ENCODE measurements around the gene RFX7.

Gene RFX7

DNA sequence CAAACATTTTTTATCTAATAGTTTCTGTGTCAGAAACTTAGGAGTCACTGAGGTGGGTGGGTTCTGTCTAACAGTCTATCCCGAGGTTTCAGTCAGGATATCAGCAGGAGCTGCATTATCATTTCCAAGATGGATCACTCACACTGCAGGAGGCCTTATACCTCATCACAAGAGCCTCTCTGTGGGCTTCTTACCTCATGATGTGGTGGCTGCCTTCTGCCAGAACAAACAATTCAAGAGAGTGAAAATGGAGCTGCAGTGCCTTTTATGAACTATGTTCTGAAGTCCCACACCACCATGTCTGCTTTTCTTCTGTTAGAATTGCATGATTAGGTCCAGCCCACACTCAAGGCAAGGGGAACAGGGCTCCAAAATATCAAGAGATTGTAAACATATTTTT, 27.9 kb downstream of the RFX7 start:
- no peak overlapping the region for H3K9ac ChIP-seq (ENCODE audit: low read length)
- no peaks in the 10 kb centered on the region; the same call in 1 of the 2 replicates for H3K9me2 ChIP-seq (ENCODE audit: low read depth, low read length)
- H3K27me3 ChIP-seq (ENCODE audit: insufficient read depth, low read length), result no peaks in the 10 kb centered on the region
- no peaks in the 10 kb centered on the region for H3K4me1 ChIP-seq (ENCODE audit: insufficient read depth, low read length, severe bottlenecking)
- H3K36me3 ChIP-seq (ENCODE audit: insufficient read depth, low read length), result peaks cover 23% of the 10 kb centered on the region
- H3K4me2 ChIP-seq (ENCODE audit: low read length), result no peak overlapping the region
- TF ChIP-seq, protein P1, sequence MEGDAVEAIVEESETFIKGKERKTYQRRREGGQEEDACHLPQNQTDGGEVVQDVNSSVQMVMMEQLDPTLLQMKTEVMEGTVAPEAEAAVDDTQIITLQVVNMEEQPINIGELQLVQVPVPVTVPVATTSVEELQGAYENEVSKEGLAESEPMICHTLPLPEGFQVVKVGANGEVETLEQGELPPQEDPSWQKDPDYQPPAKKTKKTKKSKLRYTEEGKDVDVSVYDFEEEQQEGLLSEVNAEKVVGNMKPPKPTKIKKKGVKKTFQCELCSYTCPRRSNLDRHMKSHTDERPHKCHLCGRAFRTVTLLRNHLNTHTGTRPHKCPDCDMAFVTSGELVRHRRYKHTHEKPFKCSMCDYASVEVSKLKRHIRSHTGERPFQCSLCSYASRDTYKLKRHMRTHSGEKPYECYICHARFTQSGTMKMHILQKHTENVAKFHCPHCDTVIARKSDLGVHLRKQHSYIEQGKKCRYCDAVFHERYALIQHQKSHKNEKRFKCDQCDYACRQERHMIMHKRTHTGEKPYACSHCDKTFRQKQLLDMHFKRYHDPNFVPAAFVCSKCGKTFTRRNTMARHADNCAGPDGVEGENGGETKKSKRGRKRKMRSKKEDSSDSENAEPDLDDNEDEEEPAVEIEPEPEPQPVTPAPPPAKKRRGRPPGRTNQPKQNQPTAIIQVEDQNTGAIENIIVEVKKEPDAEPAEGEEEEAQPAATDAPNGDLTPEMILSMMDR (IDR thresholded peaks at IDR 0.05; ENCODE audit: low read length), result no peak
- no peak for TF ChIP-seq EZH2 (IDR thresholded peaks at IDR 0.05; ENCODE audit: borderline replicate concordance, low read length)
- no peaks in the 10 kb centered on the region for H4K20me1 ChIP-seq (ENCODE audit: insufficient read depth, low read length)
- H3K9me3 ChIP-seq (ENCODE audit: low read length), result peaks cover 11% of the 10 kb centered on the region; the same call in 1 of the 2 replicates
- H3F3A ChIP-seq (ENCODE audit: insufficient read depth, low read length), result peaks cover 6% of the 10 kb centered on the region; the same call in 1 of the 2 replicates
- H3K4me3 ChIP-seq (ENCODE audit: low read depth, low read length, poor library complexity, severe bottlenecking), result no peak overlapping the region
- H2AFZ ChIP-seq (ENCODE audit: low read length), result no peak overlapping the region
- H3K79me2 ChIP-seq (ENCODE audit: insufficient read depth, low read length), result peaks cover 58% of the 10 kb centered on the region
- H3K27ac ChIP-seq (ENCODE audit: low read depth, low read length, poor library complexity, severe bottlenecking), result no peak overlapping the region

- Histone ChIP-seq H3K9me3 (ENCODE audit: low read length) (peaks cover 8% of the 10 kb centered on the region; the same call in 1 of the 2 replicates), H3K27ac (ENCODE audit: low read depth, low read length, poor library complexity, severe bottlenecking) (no peak overlapping the region)
Observed at GRCh38 chr15:56211960-56212550, 31.6 kb downstream of the RFX7 start.

GRCh38 chr15:56211064-56211463, 32.6 kb downstream of the RFX7 start:
- Histone ChIP-seq H3K79me2 (ENCODE audit: insufficient read depth, low read length) (peaks cover 83% of the 10 kb centered on the region), H3F3A (ENCODE audit: insufficient read depth, low read length) (no peaks in the 10 kb centered on the region), H3K9me3 (ENCODE audit: low read length) (peaks cover 8% of the 10 kb centered on the region; the same call in 1 of the 2 replicates), H3K4me3 (ENCODE audit: low read depth, low read length, poor library complexity, severe bottlenecking) (no peak overlapping the region), H3K27me3 (ENCODE audit: insufficient read depth, low read length) (no peaks in the 10 kb centered on the region), H3K9ac (ENCODE audit: low read length) (no peak overlapping the region), H3K9me2 (ENCODE audit: low read depth, low read length) (no peaks in the 10 kb centered on the region), H3K4me1 (ENCODE audit: insufficient read depth, low read length, severe bottlenecking) (peaks cover 29% of the 10 kb centered on the region), H3K27ac (ENCODE audit: low read depth, low read length, poor library complexity, severe bottlenecking) (no peak overlapping the region), H2AFZ (ENCODE audit: low read length) (no peak overlapping the region), H3K36me3 (ENCODE audit: insufficient read depth, low read length) (peaks cover 27% of the 10 kb centered on the region), H3K4me2 (ENCODE audit: low read length) (no peak overlapping the region), H4K20me1 (ENCODE audit: insufficient read depth, low read length) (no peaks in the 10 kb centered on the region)
- TF ChIP-seq EZH2 (IDR thresholded peaks at IDR 0.05; ENCODE audit: borderline replicate concordance, low read length), result no peak
- TF ChIP-seq, protein P1 (IDR thresholded peaks at IDR 0.05; ENCODE audit: low read length), result no peak

More at GRCh38 chr15:56211960-56212550, 31.6 kb downstream of the RFX7 start:
- Histone ChIP-seq H3K9ac (ENCODE audit: low read length) (no peak overlapping the region), H2AFZ (ENCODE audit: low read length) (no peak overlapping the region), H3K27me3 (ENCODE audit: insufficient read depth, low read length) (no peaks in the 10 kb centered on the region), H3K4me2 (ENCODE audit: low read length) (no peak overlapping the region), H3K36me3 (ENCODE audit: insufficient read depth, low read length) (peaks cover 27% of the 10 kb centered on the region), H3K9me2 (ENCODE audit: low read depth, low read length) (no peaks in the 10 kb centered on the region; the same call in 1 of the 2 replicates), H3K79me2 (ENCODE audit: insufficient read depth, low read length) (peaks cover 82% of the 10 kb centered on the region), H3F3A (ENCODE audit: insufficient read depth, low read length) (no peaks in the 10 kb centered on the region), H3K4me3 (ENCODE audit: low read depth, low read length, poor library complexity, severe bottlenecking) (no peak overlapping the region), H3K4me1 (ENCODE audit: insufficient read depth, low read length, severe bottlenecking) (peaks cover 25% of the 10 kb centered on the region), H4K20me1 (ENCODE audit: insufficient read depth, low read length) (no peaks in the 10 kb centered on the region)
- no peak for TF ChIP-seq EZH2 (IDR thresholded peaks at IDR 0.05; ENCODE audit: borderline replicate concordance, low read length)
- TF ChIP-seq, protein P1 (IDR thresholded peaks at IDR 0.05; ENCODE audit: low read length), result no peak
